ENCODE data around the gene PBX2.

The PBX2 gene

DNA sequence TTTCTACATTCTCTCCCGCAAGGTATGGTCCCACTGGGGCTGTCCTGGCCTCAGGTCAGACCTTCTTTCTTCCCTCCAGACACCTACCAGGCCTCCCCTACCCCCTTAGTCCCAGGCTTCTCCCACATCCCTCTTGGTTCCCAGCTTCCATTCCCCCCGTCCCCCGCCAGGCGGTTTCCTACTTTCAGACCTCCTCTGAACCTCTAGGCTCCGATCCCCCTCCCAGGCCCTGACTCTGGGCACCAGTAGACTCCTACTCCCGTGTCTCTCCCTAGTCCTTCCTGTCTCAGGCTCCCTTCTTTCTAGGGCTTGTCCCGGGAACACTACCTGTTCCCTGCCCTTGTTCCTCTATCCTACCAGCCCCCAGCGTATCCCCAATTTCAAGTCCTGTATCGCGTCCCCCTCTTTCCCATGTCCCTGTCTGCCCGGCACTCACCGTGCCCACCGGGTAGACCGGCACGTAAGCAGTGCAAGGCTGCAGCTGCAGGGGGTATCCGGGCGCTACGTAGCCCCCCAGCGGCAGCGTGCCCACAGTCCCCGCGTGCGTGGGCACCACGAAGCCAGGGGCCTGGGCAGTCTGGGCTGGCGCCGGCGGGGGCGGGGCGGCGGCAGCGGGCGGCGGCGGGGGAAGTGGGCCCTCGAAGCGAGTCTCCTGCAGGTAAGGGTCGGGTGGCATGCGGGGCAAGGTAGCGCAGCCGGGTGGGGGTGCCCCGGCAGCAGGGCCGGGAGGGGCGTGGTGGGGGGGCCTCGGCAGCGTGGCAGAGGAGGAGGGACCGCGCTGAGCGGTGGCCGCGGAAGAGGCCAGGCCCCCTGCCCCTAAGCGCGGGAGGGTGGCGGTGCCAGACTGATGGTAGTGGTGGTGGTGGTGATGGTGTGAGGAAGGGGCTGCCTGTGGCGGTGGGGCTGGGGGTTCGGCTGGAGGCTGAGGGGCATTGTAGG lies 39.8 kb downstream of the PBX2 start:
- H3K36me3 ChIP-seq (ENCODE audit: insufficient read depth, low read length) = no peaks in the 10 kb centered on the region; the same call in 1 of the 2 replicates
- peaks cover 15% of the 10 kb centered on the region for H3K27me3 ChIP-seq (ENCODE audit: insufficient read depth, low read length, poor library complexity)
- no peak for DNase-seq
- TF ChIP-seq, protein P1, sequence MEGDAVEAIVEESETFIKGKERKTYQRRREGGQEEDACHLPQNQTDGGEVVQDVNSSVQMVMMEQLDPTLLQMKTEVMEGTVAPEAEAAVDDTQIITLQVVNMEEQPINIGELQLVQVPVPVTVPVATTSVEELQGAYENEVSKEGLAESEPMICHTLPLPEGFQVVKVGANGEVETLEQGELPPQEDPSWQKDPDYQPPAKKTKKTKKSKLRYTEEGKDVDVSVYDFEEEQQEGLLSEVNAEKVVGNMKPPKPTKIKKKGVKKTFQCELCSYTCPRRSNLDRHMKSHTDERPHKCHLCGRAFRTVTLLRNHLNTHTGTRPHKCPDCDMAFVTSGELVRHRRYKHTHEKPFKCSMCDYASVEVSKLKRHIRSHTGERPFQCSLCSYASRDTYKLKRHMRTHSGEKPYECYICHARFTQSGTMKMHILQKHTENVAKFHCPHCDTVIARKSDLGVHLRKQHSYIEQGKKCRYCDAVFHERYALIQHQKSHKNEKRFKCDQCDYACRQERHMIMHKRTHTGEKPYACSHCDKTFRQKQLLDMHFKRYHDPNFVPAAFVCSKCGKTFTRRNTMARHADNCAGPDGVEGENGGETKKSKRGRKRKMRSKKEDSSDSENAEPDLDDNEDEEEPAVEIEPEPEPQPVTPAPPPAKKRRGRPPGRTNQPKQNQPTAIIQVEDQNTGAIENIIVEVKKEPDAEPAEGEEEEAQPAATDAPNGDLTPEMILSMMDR (IDR thresholded peaks at IDR 0.05; ENCODE audit: borderline replicate concordance, extremely low read depth, low read length, poor library complexity, severe bottlenecking) = no peak
- no peak for TF ChIP-seq EZH2 (IDR thresholded peaks at IDR 0.05; ENCODE audit: borderline replicate concordance, low read depth, low read length, severe bottlenecking)
- H3K9ac ChIP-seq (ENCODE audit: low read depth, low read length) = no peak overlapping the region
- no peak overlapping the region for H2AFZ ChIP-seq (ENCODE audit: low read depth, low read length)
- no peak overlapping the region for H3K27ac ChIP-seq (ENCODE audit: low read length)
- H3K4me1 ChIP-seq (ENCODE audit: insufficient read depth, low read length) = peaks cover 18% of the 10 kb centered on the region
- H4K20me1 ChIP-seq (ENCODE audit: insufficient read depth, low read length) = 0 out of 2 replicates have a peak, but pooled peaks cover 3% of the 10 kb centered on the region
- no peaks in the 10 kb centered on the region for H3K9me3 ChIP-seq (ENCODE audit: insufficient read depth, low read length, severe bottlenecking)
- H3K79me2 ChIP-seq (ENCODE audit: insufficient read depth, low read length) = peaks cover 12% of the 10 kb centered on the region
- no peak overlapping the region for H3K4me3 ChIP-seq (ENCODE audit: low read depth in 1 of 2, low read length in 2 of 2)
- H3K4me2 ChIP-seq (ENCODE audit: insufficient read depth, low read length) = no peak overlapping the region
- no peak for ATAC-seq (ENCODE audit: insufficient read depth, low read depth)

DNA sequence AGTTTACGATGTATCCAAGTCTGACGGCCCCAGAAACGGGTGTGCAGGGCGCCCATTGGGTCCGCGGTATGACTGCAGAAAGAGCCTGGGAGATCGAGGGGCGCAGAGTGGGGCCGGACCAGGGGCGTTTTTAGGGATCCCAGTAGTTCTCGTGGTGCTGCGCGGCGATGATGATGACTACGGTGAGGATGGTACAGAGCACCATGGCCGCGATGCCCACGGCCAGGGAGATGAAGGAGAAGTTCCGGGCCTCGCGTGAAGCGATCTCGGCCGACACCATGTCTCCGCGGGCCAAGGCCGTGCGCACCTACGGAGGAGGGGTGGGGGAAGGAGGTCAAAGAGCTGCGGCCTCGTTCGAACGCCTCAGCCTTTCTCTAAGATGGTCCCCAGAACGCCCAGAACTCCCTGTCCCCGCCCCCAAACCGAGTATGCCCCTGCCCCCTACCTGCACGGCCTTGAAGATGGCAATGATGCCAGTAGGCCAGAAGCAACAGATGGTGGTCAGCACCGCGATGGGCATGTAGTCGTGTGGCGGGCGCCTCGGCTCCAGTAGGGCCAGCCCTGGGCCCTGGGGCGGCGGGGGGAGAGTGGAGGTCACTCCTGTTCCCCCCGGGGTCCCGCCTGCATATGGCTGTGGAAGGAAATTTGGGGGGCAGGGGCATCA lies 40.8 kb downstream of the PBX2 start:
- H3K9me3 ChIP-seq (ENCODE audit: insufficient read depth, low read length, severe bottlenecking) = no peaks in the 10 kb centered on the region
- no peak overlapping the region for H3K4me3 ChIP-seq (ENCODE audit: low read depth in 1 of 2, low read length in 2 of 2)
- H4K20me1 ChIP-seq (ENCODE audit: insufficient read depth, low read length) = no peaks in the 10 kb centered on the region
- no peak overlapping the region for H2AFZ ChIP-seq (ENCODE audit: low read depth, low read length)
- H3K36me3 ChIP-seq (ENCODE audit: insufficient read depth, low read length) = no peaks in the 10 kb centered on the region
- H3K79me2 ChIP-seq (ENCODE audit: insufficient read depth, low read length) = peaks cover 2% of the 10 kb centered on the region
- DNase-seq (no peak), ATAC-seq (ENCODE audit: insufficient read depth, low read depth) (no peak)
- peaks cover 15% of the 10 kb centered on the region for H3K27me3 ChIP-seq (ENCODE audit: insufficient read depth, low read length, poor library complexity)
- no peak overlapping the region for H3K4me2 ChIP-seq (ENCODE audit: insufficient read depth, low read length)
- no peak overlapping the region for H3K27ac ChIP-seq (ENCODE audit: low read length)
- peaks cover 10% of the 10 kb centered on the region for H3K4me1 ChIP-seq (ENCODE audit: insufficient read depth, low read length)
- H3K9ac ChIP-seq (ENCODE audit: low read depth, low read length) = no peak overlapping the region
- TF ChIP-seq, protein P1 (IDR thresholded peaks at IDR 0.05; ENCODE audit: borderline replicate concordance, extremely low read depth, low read length, poor library complexity, severe bottlenecking) = no peak
- TF ChIP-seq EZH2 (IDR thresholded peaks at IDR 0.05; ENCODE audit: borderline replicate concordance, low read depth, low read length, severe bottlenecking) = no peak

DNA sequence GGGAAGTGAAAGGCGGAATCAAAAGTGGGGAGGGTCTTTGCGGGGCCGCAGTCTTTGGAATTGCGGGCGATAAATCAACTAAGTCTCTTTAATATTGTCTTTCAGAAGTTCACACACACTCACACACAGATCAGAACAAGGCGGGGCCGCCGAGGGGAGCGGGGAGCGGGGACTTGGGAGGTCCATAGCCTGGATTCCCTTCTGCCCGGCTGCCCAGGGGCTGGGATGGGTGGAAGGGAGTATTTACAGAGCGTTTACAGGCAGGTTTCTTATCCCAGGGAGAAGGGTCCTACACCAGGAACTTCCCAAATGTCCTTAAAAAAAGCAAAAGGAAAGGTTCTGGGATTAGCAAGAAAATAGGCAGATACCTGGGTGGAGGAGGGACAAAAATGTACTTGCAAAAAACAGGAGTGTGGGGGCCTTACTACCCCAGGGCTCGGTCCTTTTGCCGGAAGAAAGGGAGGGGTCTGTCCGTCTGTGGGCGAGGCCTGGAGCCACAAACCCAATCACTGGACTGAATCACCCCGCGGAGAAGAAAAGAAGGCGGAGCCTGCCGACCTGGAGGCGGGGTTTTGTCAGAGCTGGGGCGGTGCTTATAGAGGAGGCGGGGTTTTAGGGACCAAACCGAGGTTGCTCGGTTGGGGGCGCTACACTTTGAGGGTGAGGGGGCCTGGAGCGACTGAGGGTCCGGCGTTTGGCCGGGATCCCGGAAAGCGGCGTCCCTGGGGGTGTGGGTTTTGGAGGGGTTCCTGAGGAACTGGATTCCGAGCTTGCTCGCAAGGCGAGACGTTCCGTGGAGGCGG lies 41.5 kb downstream of the PBX2 start:
- H3K4me2 ChIP-seq (ENCODE audit: insufficient read depth, low read length) = no peak overlapping the region
- no peaks in the 10 kb centered on the region for H3K36me3 ChIP-seq (ENCODE audit: insufficient read depth, low read length)
- peaks cover 15% of the 10 kb centered on the region for H3K27me3 ChIP-seq (ENCODE audit: insufficient read depth, low read length, poor library complexity)
- no peaks in the 10 kb centered on the region for H3K79me2 ChIP-seq (ENCODE audit: insufficient read depth, low read length)
- no peak overlapping the region for H2AFZ ChIP-seq (ENCODE audit: low read depth, low read length)
- TF ChIP-seq, protein P1 (IDR thresholded peaks at IDR 0.05; ENCODE audit: borderline replicate concordance, extremely low read depth, low read length, poor library complexity, severe bottlenecking) = no peak
- TF ChIP-seq EZH2 (IDR thresholded peaks at IDR 0.05; ENCODE audit: borderline replicate concordance, low read depth, low read length, severe bottlenecking) = no peak
- H3K4me3 ChIP-seq (ENCODE audit: low read depth in 1 of 2, low read length in 2 of 2) = no peak overlapping the region
- H3K9me3 ChIP-seq (ENCODE audit: insufficient read depth, low read length, severe bottlenecking) = no peaks in the 10 kb centered on the region
- ATAC-seq (ENCODE audit: insufficient read depth, low read depth) = no peak
- no peak overlapping the region for H3K9ac ChIP-seq (ENCODE audit: low read depth, low read length)
- no peak overlapping the region for H3K27ac ChIP-seq (ENCODE audit: low read length)
- DNase-seq = no peak
- peaks cover 7% of the 10 kb centered on the region for H3K4me1 ChIP-seq (ENCODE audit: insufficient read depth, low read length)
- H4K20me1 ChIP-seq (ENCODE audit: insufficient read depth, low read length) = no peaks in the 10 kb centered on the region

All from DND-41 (cell line).